CD4-positive, alpha-beta memory T cell (primary cell): ENCODE measurements around the gene NXPH3. TPM values are rescaled to one million over a fixed set of nuclear protein-coding genes. Genes with fewer than 3 reads are reported as not detected.

Experiments
- CTCF ChIA-PET: fragments of 350-600 bp; sonication (Branson Sonifier 250); formaldehyde crosslinking; loops from one replicate; lab custom pipeline; 2021; ENCODE audit warnings: inconsistent platforms; ENCODE audit not compliant: partially characterized antibody; lab: Charles Lee
- POLR2A ChIA-PET: fragments of 350-600 bp; sonication (Branson Sonifier 250); formaldehyde crosslinking; loops from one replicate; lab custom pipeline; 2021; ENCODE audit not compliant: partially characterized antibody; lab: Charles Lee
- DNase-seq, 5 donors: peaks; one replicate each; pipeline versions ENCODE4 v3.0.0 to v3.0.0-alpha.2; 2020 to 2022; ENCODE audit warnings: mixed read lengths in 1 of 5
- H3K27ac ChIP-seq: one replicate; pipeline ENCODE4 v1.7.0; 2013; ENCODE audit warnings: low read depth, low read length
- H3K27me3 ChIP-seq: 2 replicates; pipeline ENCODE4 v1.7.0; 2013; ENCODE audit warnings: mild to moderate bottlenecking, low read length, moderate library complexity; ENCODE audit not compliant: insufficient read depth
- H3K36me3 ChIP-seq: 2 replicates; pipeline ENCODE4 v1.7.0; 2013; ENCODE audit warnings: mild to moderate bottlenecking, low read length, moderate library complexity; ENCODE audit not compliant: insufficient read depth
- H3K4me1 ChIP-seq: 2 replicates; pipeline ENCODE4 v1.7.0; 2013; ENCODE audit warnings: mild to moderate bottlenecking, low read length, moderate library complexity; ENCODE audit not compliant: insufficient read depth
- H3K4me3 ChIP-seq, 2 donors: one replicate each; pipeline ENCODE4 v1.7.0; 2013; ENCODE audit warnings: low read length in 2 of 2, mild to moderate bottlenecking in 1 of 2
- H3K9me3 ChIP-seq, 2 donors: one replicate each; pipeline ENCODE4 v1.7.0; 2013; ENCODE audit warnings: low read length in 2 of 2, control low read depth in 1 of 2; ENCODE audit not compliant: control insufficient read depth in 1 of 2
- H3K27ac Mint-ChIP-seq, 7 donors: one replicate each; pipeline ENCODE4 v1.8.0; 2020 to 2021; ENCODE audit warnings: mixed read lengths in 7 of 7, mild to moderate bottlenecking in 6 of 7, inconsistent platforms in 3 of 7, moderate library complexity in 3 of 7
- H3K27me3 Mint-ChIP-seq, 2 donors: one replicate each; pipeline ENCODE4 v1.8.0; 2020 to 2021; ENCODE audit warnings: mixed read lengths in 2 of 2
- H3K36me3 Mint-ChIP-seq, 2 donors: one replicate each; pipeline ENCODE4 v1.8.0; 2020 to 2021; ENCODE audit warnings: mixed read lengths in 2 of 2, inconsistent platforms in 1 of 2, mild to moderate bottlenecking in 1 of 2
- H3K4me1 Mint-ChIP-seq, 4 donors: one replicate each; pipeline ENCODE4 v1.8.0; 2020 to 2021; ENCODE audit warnings: mixed read lengths in 4 of 4, mild to moderate bottlenecking in 1 of 4
- H3K4me3 Mint-ChIP-seq, 8 donors: one replicate each; pipeline ENCODE4 v1.8.0; 2020 to 2021; ENCODE audit warnings: mixed read lengths in 8 of 8, mild to moderate bottlenecking in 7 of 8, moderate library complexity in 6 of 8, inconsistent platforms in 3 of 8
- H3K9me3 Mint-ChIP-seq, 8 donors: one replicate each; pipeline ENCODE4 v1.8.0; 2020 to 2021; ENCODE audit warnings: mixed read lengths in 8 of 8, mild to moderate bottlenecking in 5 of 8, inconsistent platforms in 3 of 8, moderate library complexity in 1 of 8
- intact Hi-C: fragments of 100-400 bp; cut with micrococcal nuclease; formaldehyde crosslinking; loops from one replicate; pipeline ENCODE4 v1.15.1; 2023
- polyA plus RNA-seq, 2 donors: library from polyadenylated mRNA; unstranded; fragments of 300-500 nt; fragmentation: Illumina TruSeq; gene quantifications; one replicate each; pipeline ENCODE4 v1.2.3, GENCODE V29; 2021
- total RNA-seq, 2 experiments: library from RNA; stranded (reverse); gene quantifications; one replicate each; pipeline ENCODE4 v1.2.3, GENCODE V29; 2021

NXPH3 gene
- total and polyA plus RNA-seq, 4 experiments from 2014 or later = not detected

DNA sequence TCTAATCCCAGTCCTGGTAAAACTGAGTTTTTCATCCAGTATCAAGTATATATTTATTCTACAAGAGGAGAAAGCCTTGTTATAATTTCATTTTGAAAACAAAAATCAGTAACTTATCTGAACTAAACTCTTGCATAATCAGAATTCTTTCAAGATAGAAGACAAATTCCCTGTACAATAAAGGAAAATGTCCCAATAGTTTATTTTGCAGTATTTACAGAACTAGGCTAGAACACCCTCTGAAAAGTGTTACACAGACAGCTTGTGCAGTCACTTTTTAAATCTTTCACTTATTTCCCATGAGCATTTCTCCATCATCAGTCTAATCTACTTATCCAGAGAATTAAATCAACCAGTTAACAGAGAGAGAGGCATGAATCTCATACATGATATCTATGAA is 53.8 kb downstream of the NXPH3 start:
- no peak for DNase-seq
- POLR2A ChIA-PET = no interaction called here
- H3K27me3 ChIP-seq = no peaks in the 10 kb centered on the region
- Mint-ChIP-seq H3K4me1 (peaks cover 20 to 41% (median 30%) of the 10 kb centered on the region in 4 donors), H3K9me3 (no peaks in the 10 kb centered on the region), H3K27ac (peak overlapping the region in 4 of 7 donors; percentile 1 to 20 (median 16)), H3K27me3 (no peaks in the 10 kb centered on the region), H3K4me3 (no peak overlapping the region), H3K36me3 (peaks cover 5 to 14% of the 10 kb centered on the region in 2 donors)
- peaks cover 12% of the 10 kb centered on the region for H3K4me1 ChIP-seq
- intact Hi-C loops = no loop called here
- no peaks in the 10 kb centered on the region for H3K36me3 ChIP-seq
- no peaks in the 10 kb centered on the region for H3K9me3 ChIP-seq
- H3K4me3 ChIP-seq = no peak overlapping the region
- H3K27ac ChIP-seq = no peak overlapping the region
- CTCF ChIA-PET = no interaction called here

DNA sequence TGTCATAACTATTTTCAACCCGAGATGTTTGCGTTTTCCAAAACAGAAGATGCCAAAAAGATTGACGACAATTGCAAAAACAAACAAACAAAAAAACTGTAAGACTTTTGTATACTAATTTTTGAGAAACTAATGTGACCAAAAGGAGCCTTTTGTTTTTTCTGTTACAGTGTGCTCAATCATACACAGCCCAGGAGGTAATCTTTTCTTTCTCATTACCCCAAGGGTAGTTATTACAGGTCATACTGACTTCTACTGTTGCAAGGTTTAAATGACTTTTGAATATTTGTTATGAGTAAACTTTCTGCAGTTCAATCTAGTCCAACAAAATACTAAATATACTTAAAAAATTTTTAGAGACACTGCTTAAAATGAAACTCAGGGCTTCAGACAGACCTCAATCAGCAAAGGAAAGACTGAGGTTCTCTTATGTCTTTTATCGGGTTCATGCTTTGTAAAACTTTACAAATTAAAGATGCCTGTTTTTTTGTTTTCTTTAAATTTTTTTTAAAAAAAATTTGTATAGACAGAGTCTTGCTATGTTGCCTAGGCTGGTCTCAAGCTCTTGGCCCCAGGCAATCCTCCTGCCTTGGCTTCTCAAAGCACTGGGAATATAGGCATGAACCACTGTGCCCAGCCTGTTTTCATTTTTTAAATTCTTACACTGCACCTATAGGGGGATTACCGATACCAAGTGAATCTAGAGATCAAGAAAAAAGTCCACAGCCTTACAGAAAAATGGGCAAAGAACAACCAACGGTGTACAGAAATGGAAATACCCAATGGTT is 54.6 kb downstream of the NXPH3 start:
- Mint-ChIP-seq H3K27ac (peak overlapping the region in 4 of 7 donors; percentile 18 to 74 (median 27)), H3K27me3 (no peaks in the 10 kb centered on the region), H3K36me3 (peaks cover 5 to 17% of the 10 kb centered on the region in 2 donors), H3K4me3 (peak overlapping the region in 2 of 8 donors; percentile 4 to 18), H3K4me1 (peaks cover 23 to 50% (median 32%) of the 10 kb centered on the region in 4 donors), H3K9me3 (no peaks in the 10 kb centered on the region)
- ChIA-PET POLR2A (no interaction called here), CTCF (no interaction called here)
- no peak for DNase-seq
- no peaks in the 10 kb centered on the region for H3K27me3 ChIP-seq
- intact Hi-C loops = no loop called here
- no peak overlapping the region for H3K27ac ChIP-seq
- no peaks in the 10 kb centered on the region for H3K9me3 ChIP-seq
- H3K4me1 ChIP-seq = peaks cover 12% of the 10 kb centered on the region
- no peaks in the 10 kb centered on the region for H3K36me3 ChIP-seq
- no peak overlapping the region for H3K4me3 ChIP-seq

DNA sequence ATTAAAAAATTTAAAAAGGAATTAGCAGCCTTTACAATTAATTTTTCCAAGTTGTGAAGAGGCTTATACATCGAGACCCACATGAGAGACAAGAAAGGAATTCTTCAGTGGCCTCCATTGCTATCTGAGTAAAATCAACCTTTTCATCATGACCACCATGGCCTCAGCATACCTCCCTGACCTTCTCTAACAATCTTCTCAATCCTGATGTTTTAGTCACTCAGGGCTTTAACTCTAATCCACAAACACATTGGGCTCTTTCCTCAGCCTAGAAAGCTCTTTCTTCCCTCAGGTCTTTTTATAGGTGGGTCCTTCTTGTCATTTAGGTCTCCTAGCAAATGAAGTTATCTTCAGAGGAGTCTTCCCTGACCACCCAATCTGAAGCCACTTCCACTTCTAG is 55.8 kb downstream of the NXPH3 start:
- Mint-ChIP-seq H3K4me1 (peaks cover 24 to 50% (median 32%) of the 10 kb centered on the region in 4 donors), H3K4me3 (no peak overlapping the region), H3K27ac (peak overlapping the region in 5 of 7 donors; percentile 11 to 73 (median 67)), H3K9me3 (no peaks in the 10 kb centered on the region), H3K27me3 (no peaks in the 10 kb centered on the region), H3K36me3 (peaks cover 5 to 17% of the 10 kb centered on the region in 2 donors)
- intact Hi-C loops = no loop called here
- Histone ChIP-seq H3K36me3 (no peaks in the 10 kb centered on the region), H3K9me3 (no peaks in the 10 kb centered on the region), H3K27me3 (no peaks in the 10 kb centered on the region), H3K27ac (no peak overlapping the region), H3K4me3 (no peak overlapping the region), H3K4me1 (peaks cover 12% of the 10 kb centered on the region)
- POLR2A ChIA-PET = no interaction called here
- CTCF ChIA-PET = interaction anchor here (0.9 to 1.0 kb wide), 2 partner anchors 64 to 75 kb away, joined by 3 read pairs; no protein-coding TSS in a partner anchor
- no peak for DNase-seq

Other genes starting within 250 kb of the NXPH3 start
- gene ZNF652, start 213.6 kb upstream of the NXPH3 start, total RNA-seq = 10 to 100 TPM; 64.2 to 68.6 TPM
- 10 to 100 TPM; 13.1 to 28.4 TPM for gene ZNF652, start 213.6 kb upstream of the NXPH3 start, polyA plus RNA-seq
- 10 to 100 TPM; 62.0 to 64.2 TPM for gene PHB1, start 161.0 kb upstream of the NXPH3 start, total RNA-seq
- gene PHB1, start 161.0 kb upstream of the NXPH3 start, polyA plus RNA-seq = 100 to 1,000 TPM; 153 to 202 TPM
- gene NGFR, start 80.6 kb upstream of the NXPH3 start, total RNA-seq = under 1 TPM in 1 of 2 experiments, not detected in 1; 0.47 TPM
- gene NGFR, start 80.6 kb upstream of the NXPH3 start, polyA plus RNA-seq = not detected
- gene SPOP, start 102.2 kb downstream of the NXPH3 start, total RNA-seq = 10 to 100 TPM; 83.1 to 86.1 TPM
- gene SPOP, start 102.2 kb downstream of the NXPH3 start, polyA plus RNA-seq = 100 to 1,000 TPM; 111 to 126 TPM
- gene SLC35B1, start 132.1 kb downstream of the NXPH3 start, total RNA-seq = 10 to 100 TPM; 48.4 to 52.1 TPM
- 10 to 100 TPM; 30.8 to 38.9 TPM for gene SLC35B1, start 132.1 kb downstream of the NXPH3 start, polyA plus RNA-seq
- 100 to 1,000 TPM in 1 of 2 experiments, 10 to 100 TPM in 1; 95.1 to 102 TPM for gene FAM117A, start 188.3 kb downstream of the NXPH3 start, total RNA-seq
- gene FAM117A, start 188.3 kb downstream of the NXPH3 start, polyA plus RNA-seq = 10 to 100 TPM; 61.2 to 73.4 TPM
- 100 to 1,000 TPM; 115 to 120 TPM for gene KAT7, start 212.8 kb downstream of the NXPH3 start, total RNA-seq
- 10 to 100 TPM; 37.6 to 55.3 TPM for gene KAT7, start 212.8 kb downstream of the NXPH3 start, polyA plus RNA-seq